Psoas muscle (tissue), 8 donors: ENCODE data around the gene KIAA2012. TPM values are rescaled to one million over a fixed set of nuclear protein-coding genes. Genes with fewer than 3 reads are reported as not detected.
"Not testable (repeated sequence)": the region's sequence is repeated elsewhere in the genome, so short reads cannot be mapped to it uniquely, and the experiment has no call there.

Experiments used
- ATAC-seq, 4 donors: fragments of 200-7000 bp; cut with Tn5 transposase; one replicate each; pipeline ENCODE4 v1.9.1; 2020; ENCODE audit warnings: moderate library complexity in 3 of 4, mild to moderate bottlenecking in 2 of 4
- DNase-seq, 2 donors: peaks; one replicate each; pipeline ENCODE4 v3.0.0-alpha.2; 2020
- H3K27ac ChIP-seq: fragments of 200-600 bp; one replicate; pipeline ENCODE4 v1.8.0; 2022
- H3K27me3 ChIP-seq, 3 donors: fragments of 200-600 bp in 1 of 3; one replicate each; pipeline versions ENCODE4 v1.6.1 to v1.8.0; 2013 to 2022; ENCODE audit warnings: low read length in 2 of 3, mild to moderate bottlenecking in 2 of 3, moderate library complexity in 1 of 3; ENCODE audit not compliant: insufficient read depth in 3 of 3
- H3K36me3 ChIP-seq, 2 donors: fragments of 200-600 bp in 1 of 2; one replicate each; pipeline versions ENCODE4 v1.6.1 to v1.8.0; 2013 to 2022; ENCODE audit warnings: low read depth in 1 of 2, mild to moderate bottlenecking in 1 of 2, moderate library complexity in 1 of 2; ENCODE audit not compliant: insufficient read depth in 1 of 2
- H3K4me1 ChIP-seq: fragments of 200-600 bp; one replicate; pipeline ENCODE4 v1.8.0; 2022
- H3K4me3 ChIP-seq: fragments of 200-600 bp; one replicate; pipeline ENCODE4 v1.8.0; 2022; ENCODE audit warnings: mild to moderate bottlenecking
- H3K9me3 ChIP-seq: fragments of 200-600 bp; one replicate; pipeline ENCODE4 v1.8.0; 2022
- CTCF ChIP-seq: fragments of 200-600 bp; IDR thresholded peaks from one replicate; pipeline ENCODE4 v1.8.0; 2022; ENCODE audit warnings: antibody characterized with exemption
- WGBS, 3 donors: extraction: QIAGEN DNeasy Blood & Tissue Kit; methylation state at CpG; one replicate each; pipeline versions ENCODE4 v1.1.6 to v1.1.7; 2013; 5-methylcytosine and 5-hydroxymethylcytosine counted together
- intact Hi-C, 2 donors: fragments of 100-400 bp; cut with DNase I; formaldehyde crosslinking; loops; one replicate each; pipeline versions ENCODE4 v1.11.0 to v1.14.2; 2022
- polyA plus RNA-seq, 3 donors: library from polyadenylated mRNA; stranded (reverse); fragments of 200-250 nt; gene quantifications; one replicate each; pipeline ENCODE4 v1.2.3, GENCODE V29; 2013
- total RNA-seq, 4 donors: library from RNA; stranded (reverse); fragmentation: NEBNext Ultra II Directional in 2 of 4; extraction: Animal tissue kit (Norgen Biotek cat#: 25700) in 2 of 4; gene quantifications; one replicate each; pipeline versions ENCODE4 v1.2.1 to v1.2.4, GENCODE V29; 2021 to 2023
- donor health status: healthy with polysubstance abuse.
- donor health status: DM: no; HTN: no; CAD: no; lungs with moderate emphysema.
- donor health status: Bipolar disorder and iron deficiency.
- donor health status: healthy.
- donor health status: DM: yes; HTN: yes; CAD: no.
- donor health status: DM: no; HTN: no; CAD: no.
- donor health status: DM: no; HTN: no; CAD: no.
- donor health status: DM: yes; HTN: yes; CAD: no.

The KIAA2012 gene
- total and polyA plus RNA-seq, 7 donors = 0.03 to 0.06 TPM; not detected in 5

- 3 to 6% (median 5%) methylated on average over 38 to 53 of the region's 54 CpGs for WGBS, 3 donors
- no peaks in the 10 kb centered on the region for H3K27me3 ChIP-seq
- TF ChIP-seq CTCF = no peak
- peak within 1 kb of the TSS; percentile 98 for H3K4me3 ChIP-seq
- peaks cover 35% of the 10 kb centered on the region for H3K4me1 ChIP-seq
- no peaks in the 10 kb centered on the region for H3K9me3 ChIP-seq
- DNase-seq (peak; percentile 90 to 94), ATAC-seq (peak; percentile 94 to 98 (median 96))
- H3K27ac ChIP-seq = peak within 1 kb of the TSS; percentile 93
- H3K36me3 ChIP-seq = no peaks in the 10 kb centered on the region
- intact Hi-C loops = no loop called here
Observed at GRCh38 chr2:202238234-202239197, 165.5 kb downstream of the KIAA2012 start, which contains the start of gene SUMO1. Gene SUMO1, minus strand, starts transcription at chr2:202238597. Its CDS starts 146 bp downstream, at chr2:202238451.

GRCh38 chr2:202247710-202248109 lies 174.7 kb downstream of the KIAA2012 start:
- H3K4me1 ChIP-seq, DNase-seq, H3K36me3 ChIP-seq, H3K27me3 ChIP-seq, intact Hi-C loops, H3K9me3 ChIP-seq, H3K27ac ChIP-seq, H3K4me3 ChIP-seq, ATAC-seq: not testable (repeated sequence)
- WGBS, 3 donors = 92 to 96% (median 94%) methylated on average over 5 of the region's 5 CpGs

GRCh38 chr2:202249521-202250253 lies 176.6 kb downstream of the KIAA2012 start:
- no peak for TF ChIP-seq CTCF
- H3K4me1 ChIP-seq = peaks cover 7% of the 10 kb centered on the region
- ATAC-seq = peak; percentile 93 to 95 (median 94)
- no peaks in the 10 kb centered on the region for H3K9me3 ChIP-seq
- peak overlapping the region; percentile 28 for H3K4me3 ChIP-seq
- intact Hi-C loops = no loop called here
- peak overlapping the region; percentile 87 for H3K27ac ChIP-seq
- WGBS, 3 donors = 22 to 42% (median 32%) methylated on average over 10 of the region's 10 CpGs
- peak; percentile 30 to 72 for DNase-seq
- H3K36me3 ChIP-seq = no peaks in the 10 kb centered on the region
- H3K27me3 ChIP-seq = no peaks in the 10 kb centered on the region

- no peak for TF ChIP-seq CTCF
- ATAC-seq (peak in 3 of 4 donors; percentile 19 to 41 (median 22)), DNase-seq (no peak)
- Histone ChIP-seq H3K36me3 (no peaks in the 10 kb centered on the region), H3K9me3 (no peaks in the 10 kb centered on the region), H3K4me1 (peaks cover 7% of the 10 kb centered on the region), H3K27me3 (no peaks in the 10 kb centered on the region), H3K4me3 (no peak overlapping the region), H3K27ac (peak overlapping the region; percentile 87)
- 43 to 63% (median 51%) methylated on average over 5 of the region's 5 CpGs for WGBS, 3 donors
- intact Hi-C loops = no loop called here
Observed at GRCh38 chr2:202251494-202251893, 178.4 kb downstream of the KIAA2012 start.

Other genes starting within 250 kb of the KIAA2012 start
- gene FZD7, start 39.4 kb upstream of the KIAA2012 start, total RNA-seq = 10 to 100 TPM in 2 of 4 donors, 1 to 10 TPM in 2; 4.1 to 32.1 (median 9.9) TPM
- 10 to 100 TPM in 1 of 3 donors, 1 to 10 TPM in 2; 1.8 to 14.4 (median 3.7) TPM for gene FZD7, start 39.4 kb upstream of the KIAA2012 start, polyA plus RNA-seq
- 10 to 100 TPM; 55.4 to 70.5 (median 66.2) TPM for gene SUMO1, start 165.3 kb downstream of the KIAA2012 start, total RNA-seq
- gene SUMO1, start 165.3 kb downstream of the KIAA2012 start, polyA plus RNA-seq = 100 to 1,000 TPM in 1 of 3 donors, 10 to 100 TPM in 2; 69.8 to 134 (median 74.2) TPM
- gene NOP58, start 192.5 kb downstream of the KIAA2012 start, total RNA-seq = 10 to 100 TPM; 22.8 to 48.4 (median 37.9) TPM
- gene NOP58, start 192.5 kb downstream of the KIAA2012 start, polyA plus RNA-seq = 10 to 100 TPM; 38.7 to 61.5 (median 56.2) TPM